Measurements from ENCODE around the gene TNFRSF18.

The TNFRSF18 gene

GRCh38 chr1:1245178-1245816 is 38.9 kb upstream of the TNFRSF18 start:
- no peak for DNase-seq (ENCODE audit: low read depth, low spot score)
- in situ Hi-C loops (cut with HindIII; ENCODE audit: low sequenced_read_pairs): no loop called here
- TF ChIP-seq, protein P1, sequence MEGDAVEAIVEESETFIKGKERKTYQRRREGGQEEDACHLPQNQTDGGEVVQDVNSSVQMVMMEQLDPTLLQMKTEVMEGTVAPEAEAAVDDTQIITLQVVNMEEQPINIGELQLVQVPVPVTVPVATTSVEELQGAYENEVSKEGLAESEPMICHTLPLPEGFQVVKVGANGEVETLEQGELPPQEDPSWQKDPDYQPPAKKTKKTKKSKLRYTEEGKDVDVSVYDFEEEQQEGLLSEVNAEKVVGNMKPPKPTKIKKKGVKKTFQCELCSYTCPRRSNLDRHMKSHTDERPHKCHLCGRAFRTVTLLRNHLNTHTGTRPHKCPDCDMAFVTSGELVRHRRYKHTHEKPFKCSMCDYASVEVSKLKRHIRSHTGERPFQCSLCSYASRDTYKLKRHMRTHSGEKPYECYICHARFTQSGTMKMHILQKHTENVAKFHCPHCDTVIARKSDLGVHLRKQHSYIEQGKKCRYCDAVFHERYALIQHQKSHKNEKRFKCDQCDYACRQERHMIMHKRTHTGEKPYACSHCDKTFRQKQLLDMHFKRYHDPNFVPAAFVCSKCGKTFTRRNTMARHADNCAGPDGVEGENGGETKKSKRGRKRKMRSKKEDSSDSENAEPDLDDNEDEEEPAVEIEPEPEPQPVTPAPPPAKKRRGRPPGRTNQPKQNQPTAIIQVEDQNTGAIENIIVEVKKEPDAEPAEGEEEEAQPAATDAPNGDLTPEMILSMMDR (IDR thresholded peaks at IDR 0.05; ENCODE audit: low read depth, low read length): no peak
- H3K4me3 ChIP-seq (ENCODE audit: low read depth, low read length): no peak overlapping the region

DNA sequence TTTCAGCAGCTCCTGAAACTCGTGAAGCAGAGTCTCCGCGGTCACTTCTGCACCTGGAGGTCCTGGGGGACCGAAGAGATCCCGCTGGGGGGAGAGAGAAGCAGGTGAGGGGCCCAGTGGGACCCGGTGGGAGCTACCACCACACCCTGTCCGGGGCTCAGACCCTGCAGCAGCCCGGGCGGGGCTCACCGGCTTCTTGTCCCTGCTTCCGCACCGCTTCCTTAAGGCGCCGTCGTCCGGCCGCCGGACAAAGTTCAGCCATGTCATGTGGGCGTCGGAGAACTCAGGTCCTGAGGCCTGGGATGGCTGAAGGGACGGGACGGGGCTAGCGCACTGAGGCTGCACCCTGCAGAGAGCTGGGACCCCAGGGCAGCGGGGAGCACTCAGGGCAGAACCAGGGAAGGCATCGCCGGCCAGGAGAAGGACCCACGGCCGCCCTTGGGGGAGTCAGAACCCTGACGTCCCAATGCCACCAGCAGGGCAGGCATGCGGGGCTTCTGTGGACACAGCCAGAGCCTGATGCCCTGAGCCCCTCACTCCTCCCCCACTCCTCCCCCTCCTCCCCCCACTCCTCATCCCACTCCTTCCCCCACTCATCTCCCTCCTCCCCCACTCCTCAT is 37.9 kb upstream of the TNFRSF18 start:
- DNase-seq (ENCODE audit: low read depth, low spot score): no peak

GRCh38 chr1:1243807-1244191 is 37.4 kb upstream of the TNFRSF18 start:
- TF ChIP-seq, protein P1 (IDR thresholded peaks at IDR 0.05; ENCODE audit: low read depth, low read length): no peak
- no peak for DNase-seq (ENCODE audit: low read depth, low spot score)
- no peak overlapping the region for H3K4me3 ChIP-seq (ENCODE audit: low read depth, low read length)
- in situ Hi-C loops (cut with HindIII; ENCODE audit: low sequenced_read_pairs): no loop called here

More for the DNA sequence above, 37.9 kb upstream of the TNFRSF18 start:
- H3K4me3 ChIP-seq (ENCODE audit: low read depth, low read length): no peak overlapping the region
- TF ChIP-seq, protein P1 (IDR thresholded peaks at IDR 0.05; ENCODE audit: low read depth, low read length): no peak
- in situ Hi-C loops (cut with HindIII; ENCODE audit: low sequenced_read_pairs): no loop called here

DNA sequence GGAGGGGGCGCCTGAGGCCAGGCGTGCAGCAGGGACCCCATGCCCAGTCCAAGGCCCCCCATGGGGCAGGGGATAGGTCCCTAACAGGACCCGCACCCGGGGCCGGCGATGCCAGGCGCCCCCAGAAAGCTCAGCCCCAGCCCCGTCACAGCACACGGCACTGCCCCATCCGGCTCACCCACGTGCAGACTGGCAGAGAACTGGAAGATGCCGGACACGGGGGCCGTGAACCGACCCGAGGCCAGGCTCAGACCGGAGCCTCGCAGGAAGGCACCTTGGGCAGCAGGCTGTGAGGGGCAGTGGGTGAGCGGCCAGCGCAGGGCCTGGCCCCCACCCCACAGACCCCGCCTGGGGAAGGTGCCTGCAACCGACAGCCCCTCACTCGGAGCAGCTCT is 36.9 kb upstream of the TNFRSF18 start:
- TF ChIP-seq, protein P1 (IDR thresholded peaks at IDR 0.05; ENCODE audit: low read depth, low read length): no peak
- no peak for DNase-seq (ENCODE audit: low read depth, low spot score)
- H3K4me3 ChIP-seq (ENCODE audit: low read depth, low read length): no peak overlapping the region
- in situ Hi-C loops (cut with HindIII; ENCODE audit: low sequenced_read_pairs): no loop called here

- in situ Hi-C loops (cut with HindIII; ENCODE audit: low sequenced_read_pairs): no loop called here
- no peak overlapping the region for H3K4me3 ChIP-seq (ENCODE audit: low read depth, low read length)
- TF ChIP-seq, protein P1 (IDR thresholded peaks at IDR 0.05; ENCODE audit: low read depth, low read length): no peak
- DNase-seq (ENCODE audit: low read depth, low spot score): no peak
Observed at GRCh38 chr1:1242461-1243265, 36.3 kb upstream of the TNFRSF18 start.

GRCh38 chr1:1241588-1242219 is 35.3 kb upstream of the TNFRSF18 start:
- TF ChIP-seq, protein P1 (IDR thresholded peaks at IDR 0.05; ENCODE audit: low read depth, low read length): no peak
- H3K4me3 ChIP-seq (ENCODE audit: low read depth, low read length): no peak overlapping the region
- in situ Hi-C loops (cut with HindIII; ENCODE audit: low sequenced_read_pairs): no loop called here
- no peak for DNase-seq (ENCODE audit: low read depth, low spot score)

Data from astrocyte of the spinal cord (primary cell).